GM21576 (cell line): Measurements from ENCODE around the gene CAP2.
"Not testable (repeated sequence)": the region's sequence is repeated elsewhere in the genome, so short reads cannot be mapped to it uniquely, and the experiment has no call there.

Experiments
- ATAC-seq: cut with Tn5 transposase; IDR thresholded peaks from one replicate; pipeline ENCODE4 v1.9.1; 2021; ENCODE audit warnings: mild to moderate bottlenecking, moderate library complexity; ENCODE audit not compliant: unreplicated experiment

Gene CAP2

GRCh38 chr6:17395112-17395511 is 1.7 kb downstream of the CAP2 start:
- ATAC-seq = no peak

DNA sequence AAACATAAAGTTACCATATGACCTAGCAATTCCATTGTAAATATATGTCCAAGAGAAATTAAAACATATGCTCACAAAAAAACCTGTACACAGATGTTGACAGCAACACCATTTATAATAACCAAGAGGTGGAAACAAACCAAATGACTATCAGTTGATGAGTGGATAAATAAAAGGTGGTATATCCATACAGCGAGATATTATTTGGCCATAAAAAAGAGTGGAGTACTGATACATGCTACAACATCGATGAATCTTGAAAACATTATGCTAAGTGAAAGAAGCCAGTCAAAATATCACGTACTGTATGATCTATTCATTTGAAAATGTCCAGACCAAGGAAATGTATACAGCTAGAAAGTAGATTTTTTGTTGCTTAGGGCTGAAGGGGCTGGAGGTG is 2.9 kb downstream of the CAP2 start:
- ATAC-seq = no peak

DNA sequence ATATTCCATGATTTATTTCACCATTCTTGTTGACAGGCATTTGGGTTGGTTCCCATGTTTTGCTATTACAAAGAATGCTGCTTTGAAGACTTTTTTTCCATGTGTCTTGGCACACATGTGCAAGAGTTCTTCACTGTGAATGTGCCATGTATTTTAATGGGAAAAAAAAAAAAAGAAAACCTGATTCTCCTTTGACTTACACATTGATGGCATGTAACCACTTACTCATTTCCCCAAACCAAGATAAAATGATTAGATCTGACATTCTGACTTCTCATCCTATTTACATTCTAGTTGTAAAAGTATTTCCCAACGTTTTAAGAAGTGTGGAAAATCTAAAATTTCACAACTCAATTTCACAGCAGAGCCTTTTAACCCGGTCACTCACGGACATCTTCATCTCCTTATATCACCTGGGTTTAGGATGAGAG is 4.4 kb downstream of the CAP2 start:
- ATAC-seq = no peak

DNA sequence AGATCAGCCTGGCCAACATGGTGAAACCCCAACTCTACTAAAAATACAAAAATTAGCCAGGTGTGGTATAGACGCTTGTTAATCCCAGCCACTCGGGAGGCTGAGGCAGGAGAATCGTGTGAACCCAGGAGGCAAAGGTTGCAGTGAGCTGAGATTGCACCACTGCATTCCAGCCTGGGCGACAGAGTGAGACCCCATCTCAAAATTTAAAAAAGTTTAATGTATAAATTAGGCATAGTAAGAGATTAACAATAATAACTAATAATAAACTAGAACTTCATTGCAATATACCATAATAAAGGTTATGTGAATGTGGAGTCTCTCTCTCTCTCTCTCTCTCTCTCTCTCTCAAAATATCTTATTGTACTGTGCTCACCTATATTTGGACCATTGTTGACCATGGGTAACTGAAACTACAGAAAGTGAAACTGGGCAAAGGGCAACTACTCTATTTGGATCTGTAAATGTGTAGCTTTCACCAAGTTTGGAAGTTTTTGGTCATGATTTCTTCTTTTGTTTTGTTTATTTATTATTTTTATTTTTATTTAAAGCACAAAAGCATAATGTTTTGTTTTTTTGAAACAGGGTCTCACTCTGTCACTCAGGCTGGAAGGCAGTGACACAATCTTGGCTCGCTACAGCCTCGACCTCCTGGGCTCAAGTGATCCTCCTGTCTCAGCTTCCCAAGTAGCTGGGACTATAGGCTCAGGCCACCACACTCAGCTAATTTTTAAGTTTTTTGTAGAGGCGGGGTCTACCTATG is 12.0 kb downstream of the CAP2 start:
- ATAC-seq = not testable (repeated sequence)

DNA sequence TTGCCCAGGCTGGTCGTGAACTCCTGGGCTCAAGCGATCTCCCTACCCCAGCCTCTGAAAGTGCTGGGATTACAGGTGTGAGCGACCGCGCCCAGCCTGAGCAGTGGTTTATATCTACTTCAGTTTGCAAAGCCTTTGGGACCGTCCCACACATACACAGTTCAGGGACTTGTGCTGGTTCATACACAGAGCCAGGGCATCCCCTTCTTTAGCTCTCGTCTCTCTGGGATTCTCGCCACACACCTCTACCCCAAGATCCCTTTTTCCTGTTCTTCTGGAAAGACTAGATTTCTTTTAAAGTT is 12.5 kb downstream of the CAP2 start:
- ATAC-seq = no peak

DNA sequence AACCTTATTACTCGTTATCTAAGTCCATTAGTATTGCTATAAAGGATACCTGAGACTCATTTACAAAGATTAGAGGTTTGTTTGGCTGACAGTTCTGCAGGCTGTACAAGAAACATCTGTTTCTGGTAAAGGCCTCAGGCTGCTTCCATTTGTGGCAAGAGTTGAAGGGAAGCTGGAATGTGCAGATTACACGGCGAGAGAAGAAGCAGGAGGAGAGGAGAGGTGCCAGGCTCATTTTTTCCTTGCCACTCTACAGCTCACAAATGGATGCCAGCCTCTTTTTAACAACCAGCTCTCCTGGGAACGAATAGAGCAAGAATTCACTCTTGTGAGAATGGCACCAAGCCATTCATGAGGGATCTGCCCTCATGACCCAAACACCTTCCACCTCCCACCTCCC is 14.7 kb downstream of the CAP2 start:
- no peak for ATAC-seq

DNA sequence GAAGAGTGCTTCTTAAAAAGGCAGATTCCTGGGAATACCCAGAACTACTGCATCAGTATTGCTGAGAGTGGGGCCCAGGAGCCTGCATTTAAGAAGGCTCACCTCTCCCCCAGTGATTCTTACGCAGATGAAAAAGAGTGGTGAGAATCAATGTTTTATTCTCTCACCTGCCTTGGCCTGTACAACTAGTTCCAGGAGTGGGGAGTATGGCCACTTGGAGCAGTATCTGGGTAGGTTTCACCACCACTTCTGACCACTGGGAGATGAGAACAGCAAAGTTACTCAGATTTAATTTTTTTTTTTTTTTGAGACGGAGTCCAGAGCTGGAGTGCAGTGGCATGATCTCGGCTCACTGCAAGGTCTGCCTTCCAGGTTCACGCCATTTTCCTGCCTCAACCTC is 16.9 kb downstream of the CAP2 start:
- ATAC-seq = no peak

- no peak for ATAC-seq
These were observed 19.9 kb downstream of the CAP2 start for GRCh38 chr6:17413313-17413750.

DNA sequence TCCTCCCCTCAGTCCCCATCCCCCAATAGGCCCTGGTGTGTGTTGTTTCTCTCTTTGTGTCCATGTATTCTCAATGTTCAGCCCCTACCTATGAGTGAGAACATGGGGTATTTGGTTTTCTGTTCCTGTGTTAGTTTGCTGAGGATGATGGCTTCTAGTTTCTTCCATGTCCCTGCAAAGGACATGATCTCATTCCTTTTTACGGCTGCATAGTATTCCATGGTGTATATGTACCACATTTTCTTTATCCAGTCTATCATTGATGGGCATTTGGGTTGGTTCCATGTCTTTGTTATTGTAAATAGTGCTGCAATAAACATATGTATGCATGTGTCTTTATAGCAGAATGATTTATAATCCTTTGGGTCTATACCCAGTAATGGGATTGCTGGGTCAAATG is 21.0 kb downstream of the CAP2 start:
- not testable (repeated sequence) for ATAC-seq

DNA sequence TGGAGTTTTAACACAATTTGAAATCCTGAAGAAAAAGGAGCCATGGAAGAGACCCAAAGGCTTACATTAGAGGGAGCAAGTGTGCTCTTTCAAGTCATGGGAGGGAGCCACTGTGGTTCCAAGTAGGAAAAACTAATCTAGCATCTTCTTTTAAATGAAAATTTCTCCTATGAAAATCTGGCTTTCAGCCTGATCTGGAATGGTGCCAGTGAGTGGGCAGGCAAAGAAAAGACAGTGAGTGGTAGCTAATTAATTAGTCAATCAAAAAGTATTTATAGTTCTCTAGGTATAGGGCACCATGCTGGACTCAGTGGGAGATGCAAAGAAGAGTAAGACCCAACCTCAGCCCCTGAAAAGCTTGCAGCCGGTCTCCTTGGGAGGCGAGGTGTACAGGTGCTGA is 21.9 kb downstream of the CAP2 start:
- no peak for ATAC-seq

- ATAC-seq = no peak
These were observed 23.4 kb downstream of the CAP2 start for GRCh38 chr6:17416806-17417205.

DNA sequence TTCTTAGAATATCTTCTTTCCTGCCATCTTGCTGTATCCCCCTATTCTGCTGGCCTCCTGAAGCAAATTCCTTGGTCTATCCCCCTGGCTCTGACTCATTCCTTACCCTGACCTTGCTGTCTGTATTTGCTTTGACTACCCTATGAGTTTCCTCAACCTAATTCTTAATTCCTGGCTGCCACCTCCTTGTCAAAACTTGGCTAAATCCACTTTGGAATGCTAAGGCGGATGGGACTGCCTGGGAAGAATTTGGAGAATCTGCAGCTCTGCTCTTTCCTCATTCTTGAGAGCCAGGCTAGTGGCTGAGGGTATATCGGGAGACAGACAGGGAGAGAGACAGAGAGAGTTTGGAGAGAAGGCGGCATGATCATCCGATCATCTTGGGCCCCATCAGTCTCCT is 24.4 kb downstream of the CAP2 start:
- no peak for ATAC-seq

DNA sequence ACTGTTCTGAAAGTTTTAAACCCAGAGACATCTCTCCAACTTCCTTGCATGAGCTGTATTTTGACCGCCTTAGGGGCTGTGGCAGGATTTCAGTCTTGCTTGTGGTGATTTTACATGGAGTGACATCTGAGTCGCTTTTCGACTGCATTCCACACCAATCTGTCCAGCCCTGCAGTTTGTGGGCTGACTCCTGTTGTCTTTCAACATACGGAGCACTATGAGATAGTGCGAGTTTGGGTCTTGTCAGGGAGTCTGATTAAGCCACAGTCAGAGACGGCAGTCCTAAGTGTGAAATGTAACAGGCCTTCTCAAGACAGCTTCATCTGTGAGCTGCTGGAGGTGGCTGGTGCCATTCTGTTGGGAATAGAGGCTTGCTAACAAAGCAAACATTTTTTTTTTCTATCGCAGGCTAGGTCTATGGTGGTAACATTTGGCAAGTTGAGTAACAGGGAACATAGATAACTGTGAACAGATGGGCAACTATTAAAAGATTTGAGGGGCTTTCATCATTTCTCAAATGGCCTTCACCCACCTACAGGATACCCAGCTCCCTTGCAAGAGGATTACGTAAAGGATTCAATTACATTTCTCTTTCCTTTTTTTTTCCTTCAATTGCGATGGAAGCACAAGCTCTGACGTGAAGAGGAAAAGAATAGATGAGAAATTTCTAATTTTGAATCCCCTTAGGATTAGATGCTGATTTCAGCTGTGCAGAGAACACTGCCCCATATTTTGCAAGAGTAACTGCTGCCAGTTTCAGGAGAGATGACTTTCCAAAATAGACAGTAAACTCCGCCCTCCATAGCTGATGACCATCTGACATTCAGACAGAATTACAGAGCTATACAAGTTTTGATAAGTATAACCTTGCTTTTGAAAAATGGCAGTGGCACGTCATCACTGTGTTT is 25.1 kb downstream of the CAP2 start:
- no peak for ATAC-seq

GRCh38 chr6:17419189-17419575 is 25.8 kb downstream of the CAP2 start:
- ATAC-seq = no peak

GRCh38 chr6:17420368-17420767 is 27.0 kb downstream of the CAP2 start:
- no peak for ATAC-seq

DNA sequence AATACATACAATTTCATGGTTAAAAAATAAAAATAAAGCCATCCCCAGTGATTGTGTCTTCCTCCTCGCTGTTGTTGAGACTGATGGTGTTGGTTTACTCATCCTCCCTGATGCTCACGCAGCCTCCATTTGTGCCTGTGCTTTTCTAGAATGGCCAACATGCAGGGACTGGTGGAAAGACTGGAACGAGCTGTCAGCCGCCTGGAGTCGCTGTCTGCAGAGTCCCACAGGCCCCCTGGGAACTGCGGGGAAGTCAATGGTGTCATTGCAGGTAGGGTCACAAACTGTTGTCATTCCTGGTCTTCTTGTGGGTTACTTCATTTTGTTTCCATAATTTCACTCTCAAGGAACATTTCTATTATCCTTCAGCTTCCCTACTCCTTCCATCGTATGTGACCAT is 28.0 kb downstream of the CAP2 start:
- ATAC-seq = no peak

DNA sequence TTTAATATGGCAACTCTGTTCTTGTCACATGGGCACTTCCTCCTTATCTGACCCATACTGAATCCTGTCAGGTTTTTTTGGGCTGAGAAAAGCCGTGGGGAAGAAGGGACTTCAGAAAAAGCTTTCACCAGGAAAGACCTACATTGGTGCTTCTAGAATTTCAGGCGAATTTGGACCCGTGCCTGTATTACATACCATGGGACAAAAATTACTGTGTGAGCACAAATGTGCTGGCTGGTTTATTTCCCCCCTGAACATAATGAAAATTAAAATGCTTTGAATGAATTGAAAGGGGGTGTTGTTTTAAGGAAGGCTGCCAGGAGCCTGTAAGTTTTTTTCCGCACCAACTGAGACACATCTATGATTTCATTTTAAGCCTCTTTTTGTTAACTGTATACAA is 29.6 kb downstream of the CAP2 start:
- ATAC-seq = no peak

DNA sequence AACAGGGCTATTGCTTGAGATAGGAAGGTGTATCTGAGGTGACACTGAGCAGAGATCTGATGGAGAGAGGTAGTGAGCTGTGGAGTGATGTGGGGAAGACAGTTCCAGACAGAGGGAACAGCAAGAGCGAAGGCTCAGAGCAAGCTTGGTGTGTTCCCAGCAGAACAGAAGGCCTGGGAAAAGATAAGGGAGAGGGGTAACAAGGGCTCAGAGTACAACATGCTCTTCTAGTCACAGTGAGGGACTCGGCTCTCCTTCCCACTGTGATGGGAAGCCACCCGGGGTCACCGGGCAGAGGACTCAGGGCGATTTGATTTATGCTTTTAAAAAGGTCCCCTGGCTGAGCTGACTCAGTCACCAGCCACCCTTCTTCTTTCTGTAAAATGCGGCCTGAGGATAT is 33.7 kb downstream of the CAP2 start:
- no peak for ATAC-seq

DNA sequence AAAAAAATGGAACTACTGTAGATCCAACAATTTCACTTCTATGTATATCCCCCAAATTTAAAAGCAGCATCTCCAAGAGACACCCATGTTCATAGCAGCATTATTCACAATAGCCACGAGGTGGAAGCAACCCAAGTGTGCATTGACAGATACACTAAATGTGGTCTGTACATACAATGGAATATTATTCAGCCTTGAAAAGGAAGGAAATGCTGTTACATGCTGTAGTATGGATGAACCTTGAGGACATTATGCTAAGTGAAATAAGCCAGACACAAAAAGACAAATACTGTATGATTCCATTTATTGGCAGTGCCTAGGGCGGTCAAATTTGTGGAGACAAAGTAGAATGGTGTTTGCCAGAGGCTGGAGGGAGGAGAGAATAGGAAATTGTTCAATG is 34.2 kb downstream of the CAP2 start:
- ATAC-seq = no peak

DNA sequence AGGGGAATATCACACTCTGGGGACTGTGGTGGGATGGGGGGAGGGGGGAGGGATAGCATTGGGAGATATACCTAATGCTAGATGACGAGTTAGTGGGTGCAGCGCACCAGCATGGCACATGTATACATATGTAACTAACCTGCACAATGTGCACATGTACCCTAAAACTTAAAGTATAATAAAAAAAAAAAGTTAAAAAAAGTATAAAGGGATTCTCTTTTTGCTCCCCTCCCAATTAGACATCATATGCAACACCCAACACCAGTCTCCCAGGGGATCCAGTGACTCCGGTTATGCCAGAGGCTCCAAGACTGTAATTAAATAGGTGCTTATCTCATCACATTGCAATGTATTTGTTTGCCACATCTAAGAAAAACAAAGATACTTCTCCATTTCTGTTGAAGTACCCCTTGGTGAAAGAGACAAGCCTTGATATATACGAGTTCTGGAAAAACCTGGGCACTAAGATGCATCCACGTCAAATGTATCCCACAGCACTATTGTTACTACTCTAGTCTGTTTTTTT is 35.3 kb downstream of the CAP2 start:
- ATAC-seq = not testable (repeated sequence)

GRCh38 chr6:17429383-17430061 is 36.1 kb downstream of the CAP2 start:
- no peak for ATAC-seq

DNA sequence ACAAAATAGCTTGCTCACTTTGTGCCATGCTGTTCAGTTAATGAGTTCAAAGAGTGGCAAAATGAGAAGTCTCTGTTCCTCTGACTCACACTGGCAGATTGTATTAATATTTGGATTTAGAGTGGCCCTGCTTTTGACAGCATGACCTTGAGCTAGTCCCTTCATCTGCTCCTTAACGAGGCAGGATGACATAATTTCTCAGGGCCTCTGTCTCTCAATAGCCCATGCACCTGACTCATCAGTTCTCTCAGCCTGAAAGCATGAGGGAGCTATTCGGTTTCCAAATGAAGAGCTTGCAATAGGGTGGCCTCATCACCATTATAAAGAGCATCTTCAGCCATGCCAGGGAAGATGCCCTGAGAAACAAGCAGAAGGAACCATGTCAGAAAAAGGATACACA is 38.2 kb downstream of the CAP2 start:
- ATAC-seq = no peak
